ENCODE results near the gene BTBD7.

BTBD7 gene

GRCh38 chr14:93329965-93330608 is 2.7 kb downstream of the BTBD7 start:
- no peak for DNase-seq

- no peak for DNase-seq
These were observed 4.3 kb downstream of the BTBD7 start for GRCh38 chr14:93328546-93328945.

- no peak for DNase-seq
These were observed 6.6 kb downstream of the BTBD7 start for GRCh38 chr14:93326196-93326595.

GRCh38 chr14:93323600-93324174 is 9.1 kb downstream of the BTBD7 start:
- DNase-seq = no peak

GRCh38 chr14:93322929-93323599 is 9.8 kb downstream of the BTBD7 start:
- no peak for DNase-seq

GRCh38 chr14:93320489-93320888 is 12.3 kb downstream of the BTBD7 start:
- DNase-seq = no peak

GRCh38 chr14:93319958-93320357 is 12.9 kb downstream of the BTBD7 start:
- DNase-seq = no peak

- DNase-seq = no peak
These were observed 13.3 kb downstream of the BTBD7 start for GRCh38 chr14:93319494-93319893.

GRCh38 chr14:93318927-93319326 is 13.9 kb downstream of the BTBD7 start:
- DNase-seq = no peak

GRCh38 chr14:93317875-93318807 is 14.7 kb downstream of the BTBD7 start:
- DNase-seq = no peak

GRCh38 chr14:93317210-93317874 is 15.5 kb downstream of the BTBD7 start:
- no peak for DNase-seq

GRCh38 chr14:93316716-93317115 is 16.1 kb downstream of the BTBD7 start:
- DNase-seq = no peak

GRCh38 chr14:93315575-93315974 is 17.3 kb downstream of the BTBD7 start:
- no peak for DNase-seq

- DNase-seq = no peak
These were observed 21.8 kb downstream of the BTBD7 start for GRCh38 chr14:93311082-93311481.

GRCh38 chr14:93309427-93309966 is 23.3 kb downstream of the BTBD7 start:
- no peak for DNase-seq

GRCh38 chr14:93308686-93309345 is 24.0 kb downstream of the BTBD7 start:
- no peak for DNase-seq

- DNase-seq = no peak
These were observed 26.0 kb downstream of the BTBD7 start for GRCh38 chr14:93306812-93307211.

- DNase-seq = no peak
These were observed 27.0 kb downstream of the BTBD7 start for GRCh38 chr14:93305725-93306418.

- DNase-seq = no peak
These were observed 28.1 kb downstream of the BTBD7 start for GRCh38 chr14:93304771-93305170.

GRCh38 chr14:93303659-93304058 is 29.2 kb downstream of the BTBD7 start:
- peak in 11 of 51 donors; percentile 7 to 37 (median 20) for DNase-seq
